Ishikawa (cell line): ENCODE results near the gene CHPT1.

Source experiments
- TAF1 ChIP-seq: IDR thresholded peaks from 2 replicates; pipeline ENCODE4 v1.6.1; 2012; ENCODE audit warnings: low read depth, mild to moderate bottlenecking
- ZBTB7A ChIP-seq: IDR thresholded peaks from 2 replicates; pipeline ENCODE4 v1.6.1; 2012; ENCODE audit warnings: low read depth
- TF ChIP-seq, protein P1 (sequence below): IDR thresholded peaks from 2 replicates; pipeline ENCODE4 v1.6.1; 2012

- TF ChIP-seq, protein P1, sequence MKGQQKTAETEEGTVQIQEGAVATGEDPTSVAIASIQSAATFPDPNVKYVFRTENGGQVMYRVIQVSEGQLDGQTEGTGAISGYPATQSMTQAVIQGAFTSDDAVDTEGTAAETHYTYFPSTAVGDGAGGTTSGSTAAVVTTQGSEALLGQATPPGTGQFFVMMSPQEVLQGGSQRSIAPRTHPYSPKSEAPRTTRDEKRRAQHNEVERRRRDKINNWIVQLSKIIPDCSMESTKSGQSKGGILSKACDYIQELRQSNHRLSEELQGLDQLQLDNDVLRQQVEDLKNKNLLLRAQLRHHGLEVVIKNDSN = no peak
- TF ChIP-seq ZBTB7A (no peak), TAF1 (no peak)
Measured at GRCh38 chr12:101680647-101681046, 16.8 kb upstream of the CHPT1 start.
